GOT3 (cell line): ENCODE measurements around the gene OR6B2.
"Not testable (repeated sequence)": the region's sequence is repeated elsewhere in the genome, so short reads cannot be mapped to it uniquely, and the experiment has no call there.

ENCODE experiments used
- DNase-seq: peaks from one replicate; lab custom pipeline; 2025; ENCODE audit warnings: mixed read lengths; lab: John Stamatoyannopoulos, UW

OR6B2 gene

DNA sequence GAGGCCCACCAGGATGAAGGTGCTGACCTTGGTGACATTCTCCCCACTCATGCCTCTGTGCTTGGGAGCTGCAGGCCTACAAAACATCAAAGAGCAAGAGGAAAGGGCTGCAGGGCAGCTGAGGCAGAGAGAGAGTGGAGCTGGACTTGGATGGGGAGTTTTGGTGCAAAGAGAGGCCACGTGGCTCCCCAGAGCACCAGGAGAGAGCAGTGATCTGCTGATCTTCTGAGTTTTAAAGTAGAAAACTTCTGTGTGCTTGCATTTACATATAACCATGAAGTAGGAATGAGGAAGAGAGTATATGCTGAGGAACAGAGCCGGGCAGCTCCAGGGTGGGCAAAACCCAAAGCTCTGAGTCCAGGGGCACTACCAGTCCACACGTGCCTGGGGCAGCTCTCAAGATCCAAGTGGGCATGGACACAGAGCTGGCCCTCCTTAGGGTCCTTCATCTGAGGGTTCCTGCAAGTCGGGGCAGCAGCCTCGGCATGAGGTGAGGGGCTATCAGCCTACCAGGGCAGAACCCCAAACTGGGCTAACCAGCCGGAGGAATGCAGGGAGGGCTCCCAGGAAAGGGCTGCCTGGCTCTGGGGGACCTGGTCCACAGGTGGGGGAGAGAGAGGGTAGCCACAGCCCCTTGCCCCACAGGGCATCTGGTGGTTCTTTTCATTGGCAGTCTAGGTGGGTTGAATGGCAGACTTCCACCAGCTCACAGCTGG lies at the start of gene OR6B2:
OR6B2 (minus strand) TSS at position 51 of the 716 bp plus-strand sequence; CDS start at position 51, 0 bp downstream.
- DNase-seq = no peak

DNA sequence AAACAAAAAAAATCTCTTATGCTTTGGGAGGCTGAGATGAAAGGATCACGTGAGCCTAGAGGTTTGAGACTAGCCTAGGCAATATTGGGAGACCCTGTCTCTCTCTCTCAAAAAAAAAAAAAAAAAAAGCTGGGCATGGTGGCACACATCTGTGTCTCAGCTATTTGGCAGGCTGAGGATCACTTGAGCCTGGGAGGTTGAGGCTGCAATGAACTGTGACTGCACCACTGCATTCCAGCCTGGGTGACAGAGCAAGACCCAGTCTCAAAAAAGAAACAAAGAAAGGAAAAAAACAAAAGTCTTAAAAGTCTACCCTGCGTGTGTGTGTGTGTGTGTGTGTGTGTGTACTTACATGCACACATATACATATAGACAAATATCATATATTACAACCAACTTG lies 48.4 kb upstream of the OR6B2 start:
- DNase-seq = no peak

GRCh38 chr2:240077442-240077841 lies 47.2 kb upstream of the OR6B2 start:
- no peak for DNase-seq

DNA sequence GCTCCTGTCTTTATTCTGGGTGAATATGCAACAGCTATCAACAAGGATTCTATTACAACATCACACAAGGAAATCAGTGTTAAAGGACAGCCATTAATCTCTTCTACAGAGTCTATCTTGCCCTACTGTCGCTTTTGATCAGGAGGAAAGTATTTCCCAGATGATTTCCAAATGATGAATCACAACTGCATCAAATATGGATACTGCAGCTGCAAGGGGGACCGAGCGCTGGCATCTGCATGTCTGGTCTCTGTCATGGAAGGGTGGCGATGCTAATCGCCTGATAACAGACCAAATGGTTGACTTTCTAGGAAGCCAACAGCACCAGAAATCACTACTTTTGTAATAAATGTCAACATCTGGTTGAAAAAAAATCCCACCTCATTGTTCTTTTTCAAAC lies 44.3 kb upstream of the OR6B2 start:
- no peak for DNase-seq

- DNase-seq = no peak
Measured at GRCh38 chr2:240070907-240071306, 40.7 kb upstream of the OR6B2 start.

DNA sequence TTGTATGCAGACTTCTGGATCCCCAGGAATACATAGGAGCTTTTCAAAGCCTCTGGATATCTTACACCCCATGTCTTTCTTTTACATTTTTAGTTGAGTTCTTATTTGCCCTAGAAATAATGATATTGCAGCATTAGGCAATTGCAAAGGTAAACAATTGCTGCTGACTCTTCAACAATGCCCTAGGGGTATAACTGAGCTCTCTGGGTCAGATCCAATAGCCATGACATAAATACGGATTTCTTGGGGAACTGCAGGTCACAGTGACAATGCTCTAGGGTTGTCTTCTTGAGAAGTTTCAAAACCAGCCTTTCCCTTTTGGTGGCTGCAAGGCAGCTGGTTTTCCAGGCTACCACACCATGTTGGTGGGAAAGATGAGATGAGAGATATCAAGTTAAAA lies 39.6 kb upstream of the OR6B2 start:
- DNase-seq = no peak

- DNase-seq = no peak
Measured at GRCh38 chr2:240068193-240068592, 38.0 kb upstream of the OR6B2 start.

- no peak for DNase-seq
Measured at GRCh38 chr2:240066489-240066888, 36.3 kb upstream of the OR6B2 start.

DNA sequence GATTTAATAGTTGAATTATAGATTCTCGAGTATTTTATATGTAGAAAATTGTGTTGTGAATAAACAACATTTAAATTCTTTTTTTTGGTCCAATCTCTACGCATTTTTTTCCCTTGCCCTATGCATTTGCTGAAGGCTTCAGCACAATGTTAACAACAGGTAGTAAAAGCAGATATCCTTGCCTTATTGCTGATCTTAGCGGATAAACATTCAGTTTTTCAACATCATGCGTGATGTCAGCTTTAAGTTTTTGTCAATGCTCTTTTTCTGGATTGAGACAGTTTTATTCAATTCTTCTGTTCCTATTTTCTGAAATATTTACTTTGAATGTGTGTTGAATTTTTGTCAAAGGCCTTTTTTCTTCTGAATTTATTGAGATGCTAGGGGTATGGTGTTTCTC lies 34.7 kb upstream of the OR6B2 start:
- DNase-seq = no peak

- DNase-seq = no peak
Measured at GRCh38 chr2:240060977-240061591, 30.9 kb upstream of the OR6B2 start.

- DNase-seq = no peak
Measured at GRCh38 chr2:240056678-240057077, 26.4 kb upstream of the OR6B2 start.

DNA sequence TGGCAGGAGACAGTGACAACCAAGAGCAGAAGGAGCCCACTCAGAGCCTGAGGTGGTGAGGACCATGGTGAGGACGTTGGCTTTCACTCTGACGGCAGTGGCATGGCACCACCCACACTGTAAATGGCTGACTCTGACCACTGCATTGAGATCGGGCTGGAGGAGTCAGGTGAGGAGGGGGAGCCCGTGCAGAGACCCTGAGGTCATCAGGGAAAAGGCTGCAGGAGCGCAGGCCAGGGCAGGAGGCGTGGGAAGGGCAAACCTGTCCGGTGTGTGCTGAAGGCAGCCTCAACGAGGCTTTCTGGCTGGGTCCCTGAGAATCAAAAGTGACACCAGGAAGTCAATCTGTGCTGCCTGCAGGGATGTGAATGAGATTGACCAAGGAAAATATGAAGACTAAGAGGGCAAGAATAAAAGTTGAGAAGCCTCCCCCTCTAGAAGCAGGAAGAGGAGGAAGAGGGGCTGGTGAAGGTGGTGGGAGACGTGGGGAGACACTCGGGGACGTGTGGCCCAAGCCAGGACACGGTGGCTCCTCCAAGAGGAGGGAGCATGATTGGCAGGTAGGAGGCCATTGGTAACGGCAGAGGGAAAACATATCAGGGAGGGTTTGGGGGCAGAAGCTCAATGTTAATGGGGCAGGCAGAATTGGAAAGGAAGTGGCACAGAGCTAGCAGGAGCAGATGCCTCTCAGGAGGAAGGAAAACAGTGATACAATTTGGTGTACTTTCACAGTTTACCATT lies 25.1 kb upstream of the OR6B2 start:
- no peak for DNase-seq

DNA sequence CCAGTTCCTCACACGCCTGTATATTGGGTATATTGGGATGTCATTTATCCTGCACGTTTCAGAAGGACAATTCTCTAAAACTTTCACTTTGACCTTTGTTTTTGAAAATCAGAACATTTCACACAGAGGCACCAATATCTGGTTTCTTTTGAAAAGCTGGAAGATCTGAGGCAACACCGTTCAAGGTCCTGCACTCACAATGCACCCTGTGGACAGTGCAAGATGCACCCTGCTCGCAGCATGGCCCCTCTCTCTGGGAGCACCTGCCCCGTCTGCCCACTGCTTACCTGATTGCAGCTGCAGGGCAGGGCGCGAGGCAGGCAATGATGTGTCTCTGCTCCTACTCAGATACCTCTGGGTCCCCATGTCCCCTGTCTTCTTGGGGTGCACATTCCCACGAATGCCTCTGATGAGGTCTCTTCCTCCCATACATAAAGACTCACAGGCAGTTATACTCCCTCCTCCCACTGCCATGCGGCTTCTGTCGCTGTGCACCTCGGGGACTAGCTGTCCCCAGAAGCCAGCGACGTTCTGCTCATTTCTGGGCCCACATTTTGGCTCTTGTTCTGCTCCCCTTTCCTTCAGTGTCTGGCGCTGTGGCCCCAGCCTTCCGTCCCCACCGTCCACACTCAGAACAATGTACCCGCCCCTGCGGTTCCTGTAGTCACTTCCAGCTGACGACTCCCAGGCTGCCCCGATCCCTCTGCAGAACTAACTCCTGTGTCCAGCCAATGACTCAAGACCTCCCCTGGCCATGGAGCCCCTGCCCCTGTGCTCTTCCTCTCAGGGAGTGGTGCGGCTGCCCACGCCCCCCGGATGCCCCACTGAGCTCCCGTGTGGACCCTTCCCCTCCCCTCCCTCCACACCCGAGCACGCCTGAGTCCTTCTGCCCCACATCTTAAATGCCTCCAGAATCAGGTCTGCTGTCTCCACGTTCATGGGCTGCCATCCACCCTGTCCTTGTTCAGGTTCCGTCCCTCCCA lies 23.2 kb upstream of the OR6B2 start, which contains the start of gene OR6B3:
OR6B3 (minus strand) TSS at position 349 of the 983 bp plus-strand sequence.
- no peak for DNase-seq

DNA sequence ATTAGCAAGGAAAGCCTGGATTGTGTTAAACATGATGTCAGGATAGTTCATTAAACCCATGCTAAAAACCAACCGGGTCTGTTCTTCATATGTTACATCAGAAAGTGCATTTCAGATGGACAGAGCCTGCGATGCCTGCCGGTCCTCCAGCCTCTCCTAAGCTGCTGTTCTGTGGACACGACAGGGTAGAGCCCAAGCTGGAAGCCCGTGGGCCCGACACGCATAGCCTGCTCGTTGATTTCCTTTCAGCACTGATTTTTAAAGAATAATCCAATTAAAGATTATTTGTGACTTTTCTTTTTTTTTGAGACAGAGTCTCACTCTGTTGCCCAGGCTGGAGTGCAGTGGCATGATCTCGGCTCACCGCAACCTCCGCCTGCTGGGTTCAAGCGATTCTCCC lies 22.3 kb upstream of the OR6B2 start:
- DNase-seq = no peak

- DNase-seq = no peak
Measured at GRCh38 chr2:240051697-240052096, 21.5 kb upstream of the OR6B2 start.

DNA sequence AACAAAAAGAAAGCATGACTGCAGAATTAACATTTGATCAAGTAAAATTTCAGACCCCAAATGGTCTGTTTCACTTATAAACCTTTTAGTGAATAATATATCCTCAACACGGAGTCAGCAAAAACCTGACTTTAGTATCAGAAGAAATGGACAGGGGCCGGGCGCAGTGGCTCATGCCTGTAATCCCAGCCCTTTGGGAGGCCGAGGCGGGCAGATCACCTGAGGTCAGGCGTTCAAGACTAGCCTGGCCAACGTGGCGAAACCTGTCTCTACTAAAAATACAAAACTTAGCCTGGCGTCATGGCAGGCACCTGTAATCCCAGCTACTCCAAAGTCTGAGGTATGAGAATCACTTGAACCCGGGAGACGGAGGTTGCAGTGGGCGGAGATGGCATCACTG lies 20.0 kb upstream of the OR6B2 start:
- no peak for DNase-seq

- DNase-seq = no peak
Measured at GRCh38 chr2:240048237-240048636, 18.0 kb upstream of the OR6B2 start.

- DNase-seq = no peak
Measured at GRCh38 chr2:240045098-240045497, 14.9 kb upstream of the OR6B2 start.

DNA sequence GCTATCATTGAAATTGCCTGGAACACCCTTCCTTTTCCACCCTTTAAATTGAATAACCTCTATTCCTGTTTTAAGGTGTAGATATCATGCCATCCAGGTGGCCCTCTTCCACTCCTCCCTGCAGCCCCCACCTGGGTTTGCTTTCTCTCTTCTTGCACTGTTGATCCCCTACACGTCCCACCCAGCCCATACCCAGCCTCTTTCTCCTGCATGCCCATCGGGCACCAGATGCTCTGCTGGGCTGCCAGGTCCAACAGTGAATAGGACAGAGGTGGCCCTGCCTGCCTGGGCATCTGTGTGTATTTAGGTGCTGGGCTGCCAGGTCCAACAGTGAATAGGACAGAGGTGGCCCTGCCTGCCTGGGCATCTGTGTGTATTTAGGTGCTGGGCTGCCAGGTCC lies 13.9 kb upstream of the OR6B2 start:
- DNase-seq = not testable (repeated sequence)

- no peak for DNase-seq
Measured at GRCh38 chr2:240043279-240043989, 13.2 kb upstream of the OR6B2 start.

DNA sequence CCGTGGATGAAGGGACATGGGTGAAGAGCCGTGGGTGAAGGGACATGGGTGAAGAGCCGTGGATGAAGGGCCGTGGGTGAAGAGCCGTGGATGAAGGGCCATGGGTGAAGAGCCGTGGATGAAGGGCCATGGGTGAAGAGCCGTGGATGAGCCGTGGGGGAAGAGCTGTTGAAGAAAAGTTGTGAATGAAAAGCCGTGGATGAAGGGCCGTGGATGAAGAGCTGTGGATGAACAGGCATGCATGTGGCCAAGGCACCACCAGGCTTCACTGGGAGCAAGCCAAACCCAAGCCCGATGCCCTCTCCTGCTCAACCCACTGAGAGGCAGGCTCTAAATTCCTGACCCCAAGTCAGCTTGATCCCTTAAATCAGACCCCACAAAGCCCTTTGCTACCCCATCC lies 12.5 kb upstream of the OR6B2 start:
- DNase-seq = no peak
